HUES48 (cell line): ENCODE measurements around the gene SOX8.
"Not testable (repeated sequence)": the region's sequence is repeated elsewhere in the genome, so short reads cannot be mapped to it uniquely, and the experiment has no call there.

Experiments used
- H3K27ac ChIP-seq: one replicate; pipeline ENCODE4 v1.7.0; 2013; ENCODE audit warnings: low read depth, low read length, inconsistent platforms
- H3K27me3 ChIP-seq: 2 replicates; pipeline ENCODE4 v1.6.1; 2013; ENCODE audit warnings: mild to moderate bottlenecking, low read length; ENCODE audit not compliant: control insufficient read depth, insufficient read depth
- H3K36me3 ChIP-seq: 2 replicates; pipeline ENCODE4 v1.6.1; 2013; ENCODE audit warnings: low read length; ENCODE audit not compliant: control insufficient read depth, insufficient read depth
- H3K4me1 ChIP-seq: 2 replicates; pipeline ENCODE4 v1.6.1; 2013; ENCODE audit warnings: mild to moderate bottlenecking, low read length; ENCODE audit not compliant: control insufficient read depth, insufficient read depth
- H3K4me3 ChIP-seq: 2 replicates; pipeline ENCODE4 v1.5.1; 2013; ENCODE audit warnings: mild to moderate bottlenecking, low read depth, low read length
- H3K9ac ChIP-seq: 2 replicates; pipeline ENCODE4 v1.6.1; 2013; ENCODE audit warnings: mild to moderate bottlenecking, low read depth, low read length, moderate library complexity
- H3K9me3 ChIP-seq: 2 replicates; pipeline ENCODE4 v1.6.1; 2013; ENCODE audit warnings: low read length; ENCODE audit not compliant: control insufficient read depth, insufficient read depth

Gene SOX8

GRCh38 chr16:953818-954217 lies 27.8 kb upstream of the SOX8 start:
- H3K27me3 ChIP-seq, H3K4me1 ChIP-seq, H3K9me3 ChIP-seq, H3K27ac ChIP-seq, H3K9ac ChIP-seq, H3K36me3 ChIP-seq, H3K4me3 ChIP-seq: not testable (repeated sequence)

GRCh38 chr16:955766-956165 lies 25.8 kb upstream of the SOX8 start:
- not testable (repeated sequence) for H3K9me3 ChIP-seq, H3K27ac ChIP-seq, H3K27me3 ChIP-seq, H3K36me3 ChIP-seq, H3K4me1 ChIP-seq, H3K4me3 ChIP-seq, H3K9ac ChIP-seq

GRCh38 chr16:959232-960040 lies 22.1 kb upstream of the SOX8 start:
- no peaks in the 10 kb centered on the region for H3K9me3 ChIP-seq

GRCh38 chr16:962366-962765 lies 19.2 kb upstream of the SOX8 start:
- Histone ChIP-seq H3K4me3 (no peak overlapping the region), H3K9me3 (no peaks in the 10 kb centered on the region), H3K27ac (no peak overlapping the region), H3K9ac (no peak overlapping the region), H3K4me1 (no peaks in the 10 kb centered on the region), H3K36me3 (no peaks in the 10 kb centered on the region), H3K27me3 (no peaks in the 10 kb centered on the region)

More at GRCh38 chr16:959232-960040, 22.1 kb upstream of the SOX8 start:
- Histone ChIP-seq H3K4me1 (no peaks in the 10 kb centered on the region), H3K36me3 (no peaks in the 10 kb centered on the region), H3K4me3 (no peak overlapping the region), H3K27ac (no peak overlapping the region), H3K9ac (no peak overlapping the region), H3K27me3 (no peaks in the 10 kb centered on the region)

GRCh38 chr16:962901-963814 lies 18.4 kb upstream of the SOX8 start:
- no peak overlapping the region for H3K4me3 ChIP-seq

GRCh38 chr16:963913-964312 lies 17.7 kb upstream of the SOX8 start:
- Histone ChIP-seq H3K9me3 (no peaks in the 10 kb centered on the region), H3K9ac (no peak overlapping the region), H3K27me3 (no peaks in the 10 kb centered on the region), H3K4me3 (no peak overlapping the region), H3K27ac (no peak overlapping the region), H3K36me3 (no peaks in the 10 kb centered on the region), H3K4me1 (no peaks in the 10 kb centered on the region)

More at GRCh38 chr16:962901-963814, 18.4 kb upstream of the SOX8 start:
- Histone ChIP-seq H3K9ac (no peak overlapping the region), H3K27me3 (no peaks in the 10 kb centered on the region), H3K27ac (no peak overlapping the region), H3K9me3 (no peaks in the 10 kb centered on the region), H3K36me3 (no peaks in the 10 kb centered on the region), H3K4me1 (no peaks in the 10 kb centered on the region)

GRCh38 chr16:964356-965035 lies 17.1 kb upstream of the SOX8 start:
- no peak overlapping the region for H3K4me3 ChIP-seq
- H3K27ac ChIP-seq: no peak overlapping the region

GRCh38 chr16:965036-965395 lies 16.6 kb upstream of the SOX8 start:
- no peaks in the 10 kb centered on the region for H3K36me3 ChIP-seq
- peaks cover 3% of the 10 kb centered on the region; the same call in 1 of the 2 replicates for H3K4me1 ChIP-seq
- H3K9ac ChIP-seq: no peak overlapping the region
- H3K9me3 ChIP-seq: no peaks in the 10 kb centered on the region
- no peak overlapping the region for H3K4me3 ChIP-seq
- H3K27me3 ChIP-seq: peaks cover 6% of the 10 kb centered on the region; the same call in 1 of the 2 replicates
- no peak overlapping the region for H3K27ac ChIP-seq

More at GRCh38 chr16:964356-965035, 17.1 kb upstream of the SOX8 start:
- H3K27me3 ChIP-seq: peaks cover 3% of the 10 kb centered on the region; the same call in 1 of the 2 replicates
- H3K9ac ChIP-seq: no peak overlapping the region
- no peaks in the 10 kb centered on the region for H3K36me3 ChIP-seq
- no peaks in the 10 kb centered on the region for H3K4me1 ChIP-seq
- H3K9me3 ChIP-seq: no peaks in the 10 kb centered on the region

- no peak overlapping the region for H3K27ac ChIP-seq
- no peak overlapping the region for H3K9ac ChIP-seq
- H3K27me3 ChIP-seq: peaks cover 6% of the 10 kb centered on the region; the same call in 1 of the 2 replicates
- H3K4me3 ChIP-seq: no peak overlapping the region
- H3K4me1 ChIP-seq: peaks cover 3% of the 10 kb centered on the region; the same call in 1 of the 2 replicates
- no peaks in the 10 kb centered on the region for H3K9me3 ChIP-seq
- no peaks in the 10 kb centered on the region for H3K36me3 ChIP-seq
These were observed 16.1 kb upstream of the SOX8 start for GRCh38 chr16:965487-965886.

GRCh38 chr16:966035-966434 lies 15.5 kb upstream of the SOX8 start:
- H3K36me3 ChIP-seq: no peaks in the 10 kb centered on the region
- no peak overlapping the region for H3K9ac ChIP-seq

More at GRCh38 chr16:966035-966434, 15.5 kb upstream of the SOX8 start:
- Histone ChIP-seq H3K27ac (no peak overlapping the region), H3K27me3 (peaks cover 6% of the 10 kb centered on the region; the same call in 1 of the 2 replicates), H3K9me3 (no peaks in the 10 kb centered on the region), H3K4me1 (peaks cover 3% of the 10 kb centered on the region; the same call in 1 of the 2 replicates), H3K4me3 (no peak overlapping the region)
